HEK293T (cell line): Measurements from ENCODE around the gene CTR9.

Experiments used
- CTCF ChIA-PET: fragments of 350-600 bp; formaldehyde crosslinking; extraction: SDS; loops from one replicate; lab custom pipeline; 2021; ENCODE audit warnings: antibody characterized with exemption, inconsistent platforms; lab: Yijun Ruan, JAX
- POLR2A ChIA-PET: fragments of 350-600 bp; formaldehyde crosslinking; extraction: SDS; loops from one replicate; lab custom pipeline; 2020; ENCODE audit warnings: antibody characterized with exemption, inconsistent platforms; lab: Yijun Ruan, JAX
- DNase-seq: peaks from one replicate; pipeline ENCODE4 v3.0.0; 2012; ENCODE audit warnings: mixed read lengths; ENCODE audit errors: extremely low spot score
- ARNT ChIP-seq: fragments of 450-650 bp; IDR thresholded peaks from 2 replicates; pipeline ENCODE4 v1.6.1; 2017; ENCODE audit warnings: mild to moderate bottlenecking
- BHLHE40 ChIP-seq: fragments of 450-650 bp; IDR thresholded peaks from 2 replicates; pipeline ENCODE4 v1.6.1; 2016; ENCODE audit warnings: mild to moderate bottlenecking, moderate library complexity, borderline replicate concordance
- CTBP1 ChIP-seq: fragments of 450-650 bp; IDR thresholded peaks from 2 replicates; pipeline ENCODE4 v1.6.1; 2016; ENCODE audit warnings: borderline replicate concordance
- ELF4 ChIP-seq: fragments of 450-650 bp; IDR thresholded peaks from 2 replicates; pipeline ENCODE4 v1.6.1; 2017; ENCODE audit warnings: antibody characterized with exemption
- FOXA1 ChIP-seq: fragments of 450-650 bp; IDR thresholded peaks from 2 replicates; pipeline ENCODE4 v1.6.1; 2016; ENCODE audit warnings: mild to moderate bottlenecking
- FOXK2 ChIP-seq: fragments of 450-650 bp; IDR thresholded peaks from 2 replicates; pipeline ENCODE4 v1.6.1; 2016; ENCODE audit warnings: mild to moderate bottlenecking
- FOXM1 ChIP-seq: fragments of 450-650 bp; IDR thresholded peaks from 2 replicates; pipeline ENCODE4 v1.6.1; 2017; ENCODE audit warnings: mild to moderate bottlenecking, borderline replicate concordance
- HDGF ChIP-seq: fragments of 450-650 bp; IDR thresholded peaks from 2 replicates; pipeline ENCODE4 v1.6.1; 2017; ENCODE audit warnings: antibody characterized with exemption, borderline replicate concordance
- L3MBTL2 ChIP-seq: fragments of 450-650 bp; conservative IDR thresholded peaks from 2 replicates; pipeline ENCODE4 v1.6.1; 2016; ENCODE audit warnings: mild to moderate bottlenecking
- LEF1 ChIP-seq: fragments of 450-650 bp; IDR thresholded peaks from 2 replicates; pipeline ENCODE4 v1.6.1; 2017; ENCODE audit warnings: mild to moderate bottlenecking, borderline replicate concordance
- NFRKB ChIP-seq: fragments of 450-650 bp; IDR thresholded peaks from 2 replicates; pipeline ENCODE4 v1.6.1; 2016; ENCODE audit warnings: mild to moderate bottlenecking, moderate library complexity
- SP1 ChIP-seq: fragments of 450-650 bp; IDR thresholded peaks from 2 replicates; pipeline ENCODE4 v1.6.1; 2017
- SUZ12 ChIP-seq: fragments of 450-650 bp; IDR thresholded peaks from 2 replicates; pipeline ENCODE4 v1.6.1; 2016; ENCODE audit warnings: mild to moderate bottlenecking
- TARDBP ChIP-seq: fragments of 450-650 bp; IDR thresholded peaks from 2 replicates; pipeline ENCODE4 v1.6.1; 2016
- ZNF384 ChIP-seq: fragments of 450-650 bp; IDR thresholded peaks from 2 replicates; pipeline ENCODE4 v1.6.1; 2016
- TF ChIP-seq, protein P1 (sequence below): fragments of 450-650 bp; IDR thresholded peaks from 2 replicates; pipeline ENCODE4 v1.6.1; 2016

CTR9 gene

DNA sequence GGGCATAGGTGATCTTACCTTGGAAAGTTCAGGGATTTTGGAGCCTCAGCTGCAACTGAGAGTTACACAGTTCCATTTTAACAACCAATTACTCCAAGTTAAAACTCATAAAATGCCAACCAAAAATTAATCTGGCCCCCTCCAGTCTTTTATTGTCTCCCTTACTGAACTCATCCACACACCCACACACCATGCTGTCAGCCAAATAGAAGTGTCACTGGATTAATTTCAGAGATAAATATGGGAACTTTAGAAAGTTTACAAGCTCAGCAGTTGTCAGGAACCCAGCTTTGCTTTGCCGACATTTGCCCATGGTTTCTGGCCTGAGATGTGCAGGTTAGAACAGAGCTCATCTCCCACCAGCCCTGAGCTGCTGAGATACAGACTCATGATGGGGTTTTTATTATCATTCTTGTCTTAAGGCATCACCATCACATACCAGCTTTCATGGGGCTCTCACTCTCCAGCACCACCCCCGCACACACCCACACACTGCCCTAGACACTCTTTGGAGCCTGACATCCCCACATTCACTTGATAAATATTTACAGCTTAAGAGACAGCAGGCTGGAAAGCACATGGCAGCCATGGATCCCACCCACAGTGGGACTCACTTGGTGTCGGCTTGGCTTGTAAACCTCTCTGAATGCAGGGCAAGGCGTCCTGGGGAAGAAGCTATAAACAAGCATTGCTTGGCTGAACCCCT, 23.7 kb upstream of the CTR9 start:
- no peak for DNase-seq
- TF ChIP-seq NFRKB (no peak), LEF1 (no peak), L3MBTL2 (no peak), TARDBP (no peak), ZNF384 (no peak), FOXM1 (no peak), ARNT (no peak), ELF4 (no peak), FOXA1 (no peak), FOXK2 (no peak), SP1 (no peak)
- TF ChIP-seq, protein P1, sequence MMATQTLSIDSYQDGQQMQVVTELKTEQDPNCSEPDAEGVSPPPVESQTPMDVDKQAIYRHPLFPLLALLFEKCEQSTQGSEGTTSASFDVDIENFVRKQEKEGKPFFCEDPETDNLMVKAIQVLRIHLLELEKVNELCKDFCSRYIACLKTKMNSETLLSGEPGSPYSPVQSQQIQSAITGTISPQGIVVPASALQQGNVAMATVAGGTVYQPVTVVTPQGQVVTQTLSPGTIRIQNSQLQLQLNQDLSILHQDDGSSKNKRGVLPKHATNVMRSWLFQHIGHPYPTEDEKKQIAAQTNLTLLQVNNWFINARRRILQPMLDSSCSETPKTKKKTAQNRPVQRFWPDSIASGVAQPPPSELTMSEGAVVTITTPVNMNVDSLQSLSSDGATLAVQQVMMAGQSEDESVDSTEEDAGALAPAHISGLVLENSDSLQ = no peak
- POLR2A ChIA-PET = no interaction called here
- CTCF ChIA-PET = interaction anchor here (1.0 to 1.8 kb wide), 2 partner anchors 73 to 361 kb away, joined by 3 to 5 read pairs; no protein-coding TSS in a partner anchor

DNA sequence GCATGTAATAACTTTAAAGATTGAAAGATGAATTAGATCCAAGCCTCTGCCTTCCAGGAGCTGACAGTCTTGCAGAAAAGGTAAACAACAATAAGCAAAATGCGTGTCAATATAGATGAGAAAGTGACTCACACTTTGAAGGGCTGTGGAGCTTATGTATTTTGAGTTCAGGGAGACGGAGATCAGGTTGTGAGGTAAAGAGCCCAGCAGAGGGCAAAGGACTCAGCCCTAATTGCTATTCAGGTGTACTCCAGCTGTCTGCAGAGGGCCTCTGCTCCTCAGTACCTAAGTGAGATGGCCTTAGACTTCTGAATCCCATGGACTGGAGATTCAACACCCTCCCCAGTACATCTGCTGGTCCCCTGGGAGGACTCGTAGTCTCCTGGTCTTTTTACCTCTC, 22.9 kb upstream of the CTR9 start:
- no peak for DNase-seq
- ChIA-PET POLR2A (no interaction called here), CTCF (interaction anchor here (1.8 kb wide), 1 partner anchor 74 kb away, joined by 5 read pairs; no protein-coding TSS in a partner anchor)
- TF ChIP-seq SUZ12 (no peak), LEF1 (no peak), ELF4 (no peak), BHLHE40 (no peak), FOXM1 (no peak), ARNT (no peak), ZNF384 (no peak), SP1 (no peak), FOXA1 (no peak), HDGF (no peak)
- TF ChIP-seq, protein P1 = no peak

DNA sequence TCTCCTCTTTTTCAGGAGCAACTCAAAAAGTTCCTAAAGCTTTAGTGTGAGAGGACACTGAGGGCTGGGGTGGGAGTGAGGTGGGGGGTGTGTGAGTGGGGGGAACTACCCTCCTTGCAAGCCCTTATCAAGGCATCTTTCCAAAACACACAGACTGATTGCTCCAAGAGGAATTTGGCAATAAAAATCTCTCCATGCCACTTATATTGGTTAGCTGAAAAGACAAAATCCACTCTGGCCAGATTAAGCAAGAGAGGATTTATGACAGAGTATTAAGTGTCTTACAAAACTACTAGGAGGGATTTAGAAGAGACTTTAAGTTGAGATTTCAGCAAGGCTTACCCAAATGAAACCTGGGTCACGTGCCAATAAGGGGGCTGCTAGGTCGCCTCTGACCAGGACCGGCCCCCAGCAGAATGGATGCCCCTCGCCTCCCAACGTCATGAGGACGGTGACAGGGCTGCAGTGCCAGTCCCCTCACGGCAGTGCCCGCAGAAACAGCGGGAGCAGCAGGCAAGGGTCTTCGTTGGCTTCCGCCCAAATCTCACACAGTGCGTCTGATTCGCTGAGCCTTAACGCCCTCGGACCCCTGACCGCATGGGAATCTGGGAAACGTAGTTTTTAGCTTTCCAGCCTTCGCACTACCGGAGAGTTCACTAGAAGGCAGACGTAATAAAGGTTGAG, 22.1 kb upstream of the CTR9 start:
- DNase-seq = no peak
- POLR2A ChIA-PET = no interaction called here
- CTCF ChIA-PET = interaction anchor here (0.5 kb wide), 1 partner anchor 1352 kb away, joined by 3 read pairs; no protein-coding TSS in a partner anchor
- TF ChIP-seq ZNF384 (no peak), LEF1 (no peak), FOXA1 (no peak), SUZ12 (no peak), HDGF (no peak), NFRKB (no peak), FOXK2 (no peak), ELF4 (no peak), L3MBTL2 (no peak), ARNT (no peak), CTBP1 (no peak), SP1 (no peak), BHLHE40 (no peak), TARDBP (no peak)

DNA sequence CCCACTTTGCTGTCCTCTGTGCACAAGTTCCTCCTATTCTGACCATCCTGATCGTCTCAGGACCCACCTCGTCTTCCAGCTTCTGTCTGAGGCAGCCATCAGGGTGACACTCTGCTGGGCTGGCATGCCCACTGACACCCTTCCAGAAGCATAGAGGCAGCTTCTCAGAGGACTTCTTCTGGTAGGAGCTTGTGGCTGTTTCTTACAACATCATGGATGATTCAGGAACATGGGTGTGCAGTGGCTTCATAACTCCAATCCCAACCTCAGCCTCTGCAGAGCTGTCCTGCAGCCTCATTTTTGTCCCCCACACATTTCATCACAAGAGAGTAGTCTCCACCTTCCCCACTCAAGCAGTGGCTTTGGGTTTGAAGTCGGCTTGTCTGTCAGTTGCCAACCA, 20.9 kb upstream of the CTR9 start:
- no peak for DNase-seq
- CTCF ChIA-PET = no interaction called here
- POLR2A ChIA-PET = no interaction called here
- TF ChIP-seq ZNF384 (no peak), CTBP1 (no peak), BHLHE40 (no peak), NFRKB (no peak), FOXA1 (no peak), LEF1 (no peak), FOXM1 (no peak), FOXK2 (no peak), SUZ12 (no peak), ARNT (no peak), SP1 (no peak), HDGF (no peak), TARDBP (no peak), ELF4 (no peak), L3MBTL2 (no peak)
- TF ChIP-seq, protein P1 = no peak

DNA sequence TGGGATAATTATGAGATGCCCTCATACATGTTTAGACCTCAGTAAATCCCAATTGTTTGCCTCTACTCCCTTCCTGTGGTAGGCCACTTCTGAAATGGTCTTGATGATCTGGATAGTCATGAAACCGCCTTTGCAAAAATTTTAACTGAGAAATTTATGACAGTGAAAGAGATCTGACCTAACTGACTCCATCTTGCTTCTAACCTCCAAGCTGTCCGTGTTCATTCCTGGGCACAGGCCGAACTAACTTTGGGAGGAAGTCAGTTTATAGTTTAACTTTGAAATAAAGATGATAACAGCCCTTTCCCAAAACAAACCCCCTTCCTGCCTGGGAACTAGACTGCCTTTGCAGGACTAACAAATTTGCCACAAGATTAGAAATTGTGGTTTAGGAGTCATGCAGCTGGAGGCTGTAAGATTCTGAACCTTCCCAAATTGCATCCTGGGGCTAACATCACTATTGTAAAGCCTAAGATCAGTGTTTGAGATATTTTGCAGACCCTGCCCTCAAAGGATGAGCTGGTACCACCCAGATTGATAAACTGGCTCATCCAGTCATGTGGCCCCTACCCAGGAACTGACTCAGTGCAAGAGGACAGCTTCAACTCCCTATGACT, 19.9 kb upstream of the CTR9 start:
- no peak for TF ChIP-seq SP1
- TF ChIP-seq LEF1 = no peak
- TF ChIP-seq BHLHE40 = no peak
- no peak for TF ChIP-seq SUZ12
- TF ChIP-seq NFRKB = no peak
- TF ChIP-seq TARDBP = no peak
- TF ChIP-seq FOXM1 = no peak
- no peak for TF ChIP-seq HDGF
- no peak for TF ChIP-seq ARNT
- no peak for TF ChIP-seq FOXK2
- no peak for TF ChIP-seq ZNF384
- no peak for TF ChIP-seq FOXA1
- no peak for TF ChIP-seq ELF4
- TF ChIP-seq CTBP1 = no peak
- TF ChIP-seq, protein P1 = no peak
- no peak for TF ChIP-seq L3MBTL2
- no peak for DNase-seq
- ChIA-PET CTCF (no interaction called here), POLR2A (no interaction called here)
